HG02610 (cell line): ENCODE results near the gene ZNF217.
"Not testable (repeated sequence)": the region's sequence is repeated elsewhere in the genome, so short reads cannot be mapped to it uniquely, and the experiment has no call there.

ENCODE experiments used
- ATAC-seq: cut with Tn5 transposase; IDR thresholded peaks from one replicate; pipeline ENCODE4 v1.9.1; 2021; ENCODE audit warnings: mild to moderate bottlenecking, moderate library complexity; ENCODE audit not compliant: unreplicated experiment

The ZNF217 gene

GRCh38 chr20:53569606-53570307 is 23.9 kb downstream of the ZNF217 start:
- ATAC-seq, result no peak

GRCh38 chr20:53569005-53569404 is 24.6 kb downstream of the ZNF217 start:
- no peak for ATAC-seq

GRCh38 chr20:53568351-53568750 is 25.3 kb downstream of the ZNF217 start:
- ATAC-seq, result no peak

- no peak for ATAC-seq
Observed at GRCh38 chr20:53567379-53567917, 26.2 kb downstream of the ZNF217 start.

- ATAC-seq, result not testable (repeated sequence)
Observed at GRCh38 chr20:53566623-53567022, 27.0 kb downstream of the ZNF217 start.

GRCh38 chr20:53565254-53565653 is 28.4 kb downstream of the ZNF217 start:
- no peak for ATAC-seq

GRCh38 chr20:53562104-53562764 is 31.4 kb downstream of the ZNF217 start:
- ATAC-seq, result not testable (repeated sequence)

GRCh38 chr20:53561505-53561904 is 32.1 kb downstream of the ZNF217 start:
- ATAC-seq, result no peak

- ATAC-seq, result no peak
Observed at GRCh38 chr20:53559816-53560215, 33.8 kb downstream of the ZNF217 start.

GRCh38 chr20:53557130-53557529 is 36.5 kb downstream of the ZNF217 start:
- ATAC-seq, result no peak

GRCh38 chr20:53556267-53556897 is 37.3 kb downstream of the ZNF217 start:
- no peak for ATAC-seq

GRCh38 chr20:53555816-53556215 is 37.8 kb downstream of the ZNF217 start:
- ATAC-seq, result no peak

- ATAC-seq, result no peak
Observed at GRCh38 chr20:53555081-53555480, 38.6 kb downstream of the ZNF217 start.

GRCh38 chr20:53552572-53552893 is 41.1 kb downstream of the ZNF217 start:
- not testable (repeated sequence) for ATAC-seq

- ATAC-seq, result not testable (repeated sequence)
Observed at GRCh38 chr20:53551719-53552571, 41.7 kb downstream of the ZNF217 start.

GRCh38 chr20:53550280-53551187 is 43.1 kb downstream of the ZNF217 start:
- no peak for ATAC-seq

GRCh38 chr20:53547664-53548239 is 45.9 kb downstream of the ZNF217 start:
- no peak for ATAC-seq

GRCh38 chr20:53539516-53539915 is 54.1 kb downstream of the ZNF217 start:
- no peak for ATAC-seq

- not testable (repeated sequence) for ATAC-seq
Observed at GRCh38 chr20:53536382-53536781, 57.3 kb downstream of the ZNF217 start.

GRCh38 chr20:53535878-53536277 is 57.8 kb downstream of the ZNF217 start:
- ATAC-seq, result no peak
